ENCODE measurements around the gene EMX2.

The EMX2 gene

GRCh38 chr10:117562896-117563737, 20.6 kb downstream of the EMX2 start:
- TF ChIP-seq CTCF (IDR thresholded peaks at IDR 0.05; ENCODE audit: low read depth, low read length), result no peak
- H3K4me3 ChIP-seq (ENCODE audit: low read depth, low read length), result no peak overlapping the region

GRCh38 chr10:117563780-117564179, 21.2 kb downstream of the EMX2 start:
- no peak overlapping the region for H3K4me3 ChIP-seq (ENCODE audit: low read depth, low read length)
- TF ChIP-seq CTCF (IDR thresholded peaks at IDR 0.05; ENCODE audit: low read depth, low read length), result no peak

DNA sequence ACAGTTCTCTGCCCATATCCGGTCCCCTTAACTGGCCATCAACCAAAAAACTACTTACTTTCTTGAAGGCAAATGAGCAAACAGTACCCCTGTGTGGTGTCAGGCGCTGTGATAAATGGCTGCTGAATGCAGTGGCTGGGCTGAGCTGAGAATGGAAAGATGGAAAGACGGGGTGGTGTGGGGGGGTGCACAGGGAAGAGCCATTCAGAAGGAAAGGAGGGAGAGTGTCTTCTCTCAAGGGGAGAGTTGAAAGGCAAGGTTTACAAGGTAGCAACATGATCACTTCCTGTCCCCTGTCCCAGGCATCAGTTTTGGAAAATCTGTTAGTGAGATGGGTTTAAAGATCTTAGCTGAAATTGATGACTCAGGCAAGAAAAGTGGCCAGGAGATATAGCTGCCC, 22.5 kb downstream of the EMX2 start:
- no peak for TF ChIP-seq CTCF (IDR thresholded peaks at IDR 0.05; ENCODE audit: low read depth, low read length)
- H3K4me3 ChIP-seq (ENCODE audit: low read depth, low read length), result no peak overlapping the region

- no peak for TF ChIP-seq CTCF (IDR thresholded peaks at IDR 0.05; ENCODE audit: low read depth, low read length)
- no peak overlapping the region for H3K4me3 ChIP-seq (ENCODE audit: low read depth, low read length)
These were observed 25.8 kb downstream of the EMX2 start for GRCh38 chr10:117568334-117568733.

GRCh38 chr10:117569610-117570390, 27.3 kb downstream of the EMX2 start:
- no peak for TF ChIP-seq CTCF (IDR thresholded peaks at IDR 0.05; ENCODE audit: low read depth, low read length)
- no peak overlapping the region for H3K4me3 ChIP-seq (ENCODE audit: low read depth, low read length)

GRCh38 chr10:117570880-117571279, 28.3 kb downstream of the EMX2 start:
- H3K4me3 ChIP-seq (ENCODE audit: low read depth, low read length), result no peak overlapping the region
- TF ChIP-seq CTCF (IDR thresholded peaks at IDR 0.05; ENCODE audit: low read depth, low read length), result no peak
